Umbilical cord (tissue), 2 donors: ENCODE results near the gene CARD10. TPM values are rescaled to one million over a fixed set of nuclear protein-coding genes. Genes with fewer than 3 reads are reported as not detected.

Source experiments
- DNase-seq: peaks from one replicate; pipeline ENCODE4 v3.0.0-alpha.2; 2015; ENCODE audit warnings: low spot score
- total RNA-seq: library from RNA; depleted of rRNA; stranded (reverse); fragments of >200 nt; gene quantifications from one replicate; pipeline ENCODE4 v1.2.3, GENCODE V29; 2014; ENCODE audit warnings: low replicate concordance; ENCODE audit not compliant: insufficient read depth

Gene CARD10, protein sequence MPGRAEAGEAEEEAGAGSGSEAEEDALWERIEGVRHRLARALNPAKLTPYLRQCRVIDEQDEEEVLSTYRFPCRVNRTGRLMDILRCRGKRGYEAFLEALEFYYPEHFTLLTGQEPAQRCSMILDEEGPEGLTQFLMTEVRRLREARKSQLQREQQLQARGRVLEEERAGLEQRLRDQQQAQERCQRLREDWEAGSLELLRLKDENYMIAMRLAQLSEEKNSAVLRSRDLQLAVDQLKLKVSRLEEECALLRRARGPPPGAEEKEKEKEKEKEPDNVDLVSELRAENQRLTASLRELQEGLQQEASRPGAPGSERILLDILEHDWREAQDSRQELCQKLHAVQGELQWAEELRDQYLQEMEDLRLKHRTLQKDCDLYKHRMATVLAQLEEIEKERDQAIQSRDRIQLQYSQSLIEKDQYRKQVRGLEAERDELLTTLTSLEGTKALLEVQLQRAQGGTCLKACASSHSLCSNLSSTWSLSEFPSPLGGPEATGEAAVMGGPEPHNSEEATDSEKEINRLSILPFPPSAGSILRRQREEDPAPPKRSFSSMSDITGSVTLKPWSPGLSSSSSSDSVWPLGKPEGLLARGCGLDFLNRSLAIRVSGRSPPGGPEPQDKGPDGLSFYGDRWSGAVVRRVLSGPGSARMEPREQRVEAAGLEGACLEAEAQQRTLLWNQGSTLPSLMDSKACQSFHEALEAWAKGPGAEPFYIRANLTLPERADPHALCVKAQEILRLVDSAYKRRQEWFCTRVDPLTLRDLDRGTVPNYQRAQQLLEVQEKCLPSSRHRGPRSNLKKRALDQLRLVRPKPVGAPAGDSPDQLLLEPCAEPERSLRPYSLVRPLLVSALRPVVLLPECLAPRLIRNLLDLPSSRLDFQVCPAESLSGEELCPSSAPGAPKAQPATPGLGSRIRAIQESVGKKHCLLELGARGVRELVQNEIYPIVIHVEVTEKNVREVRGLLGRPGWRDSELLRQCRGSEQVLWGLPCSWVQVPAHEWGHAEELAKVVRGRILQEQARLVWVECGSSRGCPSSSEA
- total RNA-seq, result 5.5 TPM

DNA sequence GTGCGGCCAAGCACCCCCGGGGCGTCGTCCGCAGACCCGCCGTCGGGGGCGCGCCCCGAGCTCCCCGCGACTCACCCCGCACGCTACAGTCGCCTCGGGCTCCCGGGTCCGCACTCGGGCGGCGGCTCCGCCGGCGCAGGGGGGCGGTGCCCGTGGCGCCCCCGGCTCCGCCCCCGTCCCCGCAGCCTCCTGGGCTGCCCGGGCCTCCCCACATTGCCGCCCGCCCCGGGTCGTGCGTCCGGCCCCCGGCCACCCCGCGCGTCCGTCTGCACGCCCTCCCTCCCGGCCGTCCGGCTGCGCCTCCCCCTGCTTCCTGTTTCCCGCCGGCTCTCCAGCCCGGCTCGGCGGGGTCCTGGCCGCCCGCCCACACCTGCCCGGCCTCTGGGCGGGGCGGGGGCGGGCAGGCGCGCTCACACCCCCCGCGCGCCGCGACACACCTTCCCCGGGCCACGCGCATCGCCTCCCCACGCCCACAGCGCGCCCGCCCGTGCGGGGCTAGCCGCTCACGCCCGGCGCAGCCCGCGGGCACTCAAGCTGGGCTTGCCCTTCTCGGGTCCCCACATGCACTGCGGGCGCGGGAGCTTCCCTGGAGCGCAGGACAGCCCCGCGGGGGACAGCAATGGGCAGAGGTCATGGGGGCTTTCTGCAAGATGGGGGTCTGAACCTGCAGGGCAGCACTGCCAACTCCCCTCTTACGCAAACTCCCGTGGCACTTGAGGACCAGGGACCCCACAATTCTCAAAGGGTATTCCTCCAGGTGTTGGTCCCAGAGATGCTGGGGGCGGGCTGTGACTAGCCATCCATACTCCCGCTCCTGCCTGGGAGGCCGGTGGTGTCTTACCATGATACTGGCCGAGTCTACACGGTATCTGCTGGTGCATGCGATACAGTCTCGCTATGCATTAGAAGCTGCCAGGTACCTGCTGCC is at the start of gene CARD10:
CARD10 (minus strand) TSS at position 148 of the 928 bp plus-strand sequence. CDS start 215 bp downstream, outside the sequence.
- no peak for DNase-seq

DNA sequence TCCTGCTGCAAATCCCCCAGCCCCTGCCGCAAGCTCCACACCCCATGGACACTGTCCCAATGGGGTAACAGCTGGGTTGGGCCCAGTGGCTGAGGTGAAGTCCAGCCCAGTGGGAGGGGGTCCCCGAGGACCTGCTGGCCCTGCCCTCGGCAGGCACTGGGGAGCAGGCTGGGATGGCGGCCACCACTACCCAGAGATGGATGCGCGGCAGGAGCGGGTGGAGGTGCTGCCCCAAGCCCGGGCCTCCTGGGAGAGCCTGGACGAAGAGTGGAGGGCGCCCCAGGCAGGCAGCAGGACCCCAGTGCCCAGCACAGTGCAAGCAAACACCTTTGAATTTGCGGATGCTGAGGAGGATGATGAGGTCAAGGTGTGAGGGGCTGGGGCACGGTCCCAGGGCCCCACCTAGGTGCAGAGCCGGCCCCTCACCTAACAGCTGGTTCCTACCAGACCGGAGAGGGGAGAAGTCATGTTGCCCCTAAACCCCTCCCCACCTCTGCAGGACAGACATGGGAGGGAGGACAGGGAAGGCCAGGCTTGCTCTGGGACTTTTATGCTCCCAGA is 49.3 kb upstream of the CARD10 start:
- no peak for DNase-seq

DNA sequence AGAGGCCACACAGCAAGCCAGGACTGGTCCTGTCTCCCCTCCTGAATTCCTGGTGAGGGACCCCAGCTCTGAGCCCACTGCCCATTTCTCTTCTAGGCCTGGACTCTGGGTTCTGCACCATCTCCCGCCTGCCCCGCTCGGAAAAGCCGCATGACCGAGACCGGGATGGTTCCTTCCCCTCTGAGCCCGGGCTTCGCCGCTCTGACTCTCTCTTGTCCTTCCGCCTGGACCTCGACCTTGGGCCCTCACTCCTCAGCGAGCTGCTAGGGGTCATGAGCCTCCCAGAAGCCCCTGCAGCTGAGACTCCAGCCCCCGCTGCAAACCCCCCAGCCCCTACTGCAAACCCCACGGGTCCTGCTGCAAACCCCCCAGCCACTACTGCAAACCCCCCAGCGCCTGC is 48.8 kb upstream of the CARD10 start:
- DNase-seq, result no peak

DNA sequence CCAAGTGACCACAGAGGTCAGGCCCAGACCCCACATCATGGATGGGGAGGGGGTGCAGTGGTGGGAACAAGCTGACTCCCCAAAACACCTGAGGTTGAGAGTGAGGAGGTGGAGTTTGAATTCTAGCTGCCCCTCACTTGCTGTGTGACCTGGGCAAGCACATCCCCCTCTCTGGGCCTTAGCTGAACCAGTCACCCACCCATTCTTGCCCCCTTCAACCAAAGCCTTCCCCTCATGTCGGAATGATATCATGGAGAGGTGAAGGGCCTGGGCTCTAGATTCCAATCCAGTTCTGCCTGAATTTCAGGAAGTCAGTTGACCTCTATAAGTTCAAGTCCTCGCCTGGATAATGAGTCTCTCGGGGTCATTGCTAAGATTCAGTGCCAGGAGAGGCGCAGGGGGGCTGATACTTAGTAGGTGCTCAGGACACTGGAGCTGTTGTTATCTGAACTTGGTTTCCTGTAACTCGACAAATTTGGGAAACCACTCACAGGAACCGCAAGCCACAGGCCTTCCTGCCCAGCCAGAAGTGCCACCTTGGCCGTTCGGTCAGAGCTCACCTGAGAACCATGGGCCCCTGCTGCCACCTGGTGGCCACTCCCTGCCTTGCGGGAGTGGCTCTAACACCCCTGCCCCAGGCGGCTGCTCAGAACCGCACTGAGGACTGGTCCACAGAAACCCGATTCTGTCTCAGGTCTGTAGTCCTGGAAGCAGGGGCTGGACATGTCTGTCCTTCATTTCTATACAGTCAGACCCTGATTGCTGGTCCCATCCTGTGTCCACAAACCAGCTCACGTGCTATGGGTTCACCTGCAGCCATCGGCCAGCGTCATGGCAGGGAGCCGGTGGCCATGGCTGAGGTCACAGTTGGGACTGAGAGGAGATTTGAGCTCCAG is 47.9 kb upstream of the CARD10 start:
- DNase-seq, result peak; percentile 52

DNA sequence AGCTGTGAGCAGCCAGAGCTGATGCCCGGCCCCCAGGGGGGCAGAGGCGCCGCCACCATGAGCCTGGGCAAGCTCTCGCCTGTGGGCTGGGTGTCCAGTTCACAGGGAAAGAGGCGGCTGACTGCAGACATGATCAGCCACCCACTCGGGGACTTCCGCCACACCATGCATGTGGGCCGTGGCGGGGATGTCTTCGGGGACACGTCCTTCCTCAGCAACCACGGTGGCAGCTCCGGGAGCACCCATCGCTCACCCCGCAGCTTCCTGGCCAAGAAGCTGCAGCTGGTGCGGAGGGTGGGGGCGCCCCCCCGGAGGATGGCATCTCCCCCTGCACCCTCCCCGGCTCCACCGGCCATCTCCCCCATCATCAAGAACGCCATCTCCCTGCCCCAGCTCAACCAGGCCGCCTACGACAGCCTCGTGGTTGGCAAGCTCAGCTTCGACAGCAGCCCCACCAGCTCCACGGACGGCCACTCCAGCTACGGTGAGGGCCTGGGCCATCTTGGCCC is 47.2 kb upstream of the CARD10 start:
- DNase-seq, result no peak

DNA sequence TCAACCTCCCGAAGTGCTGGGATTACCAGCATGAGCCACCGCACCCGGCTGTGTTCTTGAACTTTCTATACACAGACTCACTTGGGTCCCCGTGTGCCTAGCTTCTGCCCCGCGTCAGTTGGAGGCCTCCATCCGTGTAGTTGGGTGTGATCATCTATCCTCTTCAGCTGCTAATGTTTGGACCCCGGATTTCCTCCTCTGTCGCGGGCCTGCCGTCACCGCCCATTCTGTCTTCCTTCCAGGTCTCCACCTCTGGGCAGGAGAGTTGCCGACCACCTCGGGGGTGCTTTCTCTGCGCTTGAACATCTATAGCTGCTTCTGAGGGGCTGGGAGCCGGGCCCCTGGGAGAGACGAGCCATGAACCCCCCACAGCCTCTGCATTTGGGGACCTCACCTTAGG is 46.6 kb upstream of the CARD10 start:
- no peak for DNase-seq

DNA sequence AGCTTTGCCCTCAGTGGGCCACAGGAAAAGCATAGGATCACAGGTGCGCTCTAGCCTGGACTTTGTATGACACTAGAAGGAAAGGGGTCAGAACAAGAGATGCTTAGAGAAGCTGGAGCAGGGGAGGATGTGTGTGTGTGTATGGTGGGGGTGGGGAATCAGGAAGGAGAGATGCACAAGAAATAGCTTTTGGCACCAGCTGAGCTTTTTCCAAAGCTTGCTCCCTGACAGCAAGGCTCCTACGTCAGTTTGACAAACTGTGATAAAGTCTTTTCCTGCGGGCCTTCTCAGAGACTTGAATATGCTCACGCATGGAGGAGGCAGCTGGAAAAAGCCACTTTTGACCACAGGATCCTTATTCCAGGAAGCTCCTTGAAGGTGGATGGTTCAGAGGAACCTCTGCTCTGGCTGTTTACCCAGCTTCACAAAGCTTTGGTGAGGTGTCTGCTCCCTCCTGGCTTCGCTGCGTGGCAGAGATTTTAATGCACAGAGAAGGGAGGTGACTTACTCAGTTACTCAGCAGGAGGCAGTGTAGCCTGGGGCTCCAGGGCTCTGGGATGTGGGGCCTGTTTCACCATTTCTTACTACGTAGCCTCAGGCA is 45.0 kb upstream of the CARD10 start:
- DNase-seq, result peak; percentile 59

DNA sequence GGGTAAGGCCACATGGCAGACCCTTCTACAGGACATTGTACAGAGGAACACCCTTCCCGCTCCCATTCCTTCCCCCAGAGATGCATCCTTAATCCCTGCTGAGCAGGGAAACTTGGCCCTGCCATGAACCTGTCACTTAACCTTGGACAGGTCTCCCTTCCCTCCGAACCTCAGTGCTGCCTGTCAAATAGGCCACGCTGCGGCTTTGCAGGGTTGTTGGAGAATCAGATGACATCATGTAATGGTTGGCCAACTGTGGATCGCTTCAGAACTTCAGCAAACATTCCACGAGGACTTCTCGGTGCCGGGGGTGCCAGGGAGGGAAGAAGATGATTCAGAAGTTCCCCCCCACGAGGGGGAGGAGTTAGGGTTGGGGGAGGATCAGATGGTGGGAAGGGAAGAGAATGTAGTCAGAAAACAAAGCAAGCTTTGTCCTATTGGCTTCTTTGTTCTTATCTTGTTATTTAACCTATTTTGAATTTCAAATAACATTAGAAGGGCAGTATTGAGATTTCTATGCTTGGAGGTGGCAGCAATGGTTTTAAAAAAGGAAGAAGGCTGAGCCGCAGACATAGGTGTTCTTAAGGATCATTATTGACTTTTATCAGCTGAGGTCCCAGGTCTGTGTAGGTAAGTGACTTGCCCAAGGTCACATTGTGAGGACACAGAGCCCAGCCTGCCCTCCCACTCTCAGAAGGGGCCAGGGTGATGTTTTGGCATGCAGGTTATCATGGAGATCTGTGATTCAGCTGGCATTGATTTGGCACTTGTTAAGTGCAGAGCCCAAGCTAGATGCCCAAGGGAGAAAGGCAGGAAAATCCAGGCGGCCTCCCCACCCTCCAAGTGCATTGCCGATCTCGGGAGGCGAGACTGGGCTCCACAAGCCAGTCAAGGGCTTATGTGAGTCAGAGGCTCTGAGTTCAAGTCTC is 44.2 kb upstream of the CARD10 start:
- DNase-seq, result peak; percentile 82

DNA sequence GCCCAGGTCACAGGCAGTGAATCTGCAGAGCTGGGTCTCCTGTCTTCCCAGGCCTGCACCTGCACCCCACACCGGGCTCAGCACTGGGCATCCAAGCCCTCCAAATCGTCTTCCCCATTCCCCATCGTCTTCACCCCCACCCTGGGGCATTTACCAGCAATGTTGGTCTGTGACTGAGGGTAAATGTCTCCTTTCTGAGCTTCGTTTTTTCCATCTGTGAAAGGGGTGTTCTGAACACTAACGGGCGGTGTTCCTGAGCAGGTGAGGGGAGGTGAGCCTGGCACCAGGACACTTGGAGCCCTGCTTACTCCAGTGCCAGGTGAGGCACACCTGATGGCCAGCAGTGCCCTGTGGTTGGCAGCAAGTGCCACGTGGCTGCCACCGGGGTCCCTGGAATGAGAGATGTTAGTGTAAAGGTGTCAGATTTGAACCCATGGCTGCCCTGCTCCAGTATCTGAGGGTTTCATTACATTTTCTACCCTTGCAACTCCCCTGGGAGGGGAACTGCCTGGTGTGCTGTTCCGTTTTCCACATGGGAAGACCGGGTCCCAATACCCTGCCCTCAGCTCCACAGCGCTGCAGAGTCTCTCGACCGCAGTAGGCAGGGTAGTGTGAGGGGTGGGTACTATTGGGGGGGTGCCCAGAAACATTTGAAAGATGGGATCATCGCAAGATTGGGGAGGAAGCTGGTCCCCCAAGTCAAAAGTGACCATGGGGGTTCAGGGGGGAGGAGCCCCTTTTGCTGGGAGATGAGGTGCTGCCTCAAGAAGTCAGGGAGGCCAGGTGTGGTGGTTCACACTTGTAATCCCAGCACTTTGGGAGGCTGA is 43.0 kb upstream of the CARD10 start:
- no peak for DNase-seq

DNA sequence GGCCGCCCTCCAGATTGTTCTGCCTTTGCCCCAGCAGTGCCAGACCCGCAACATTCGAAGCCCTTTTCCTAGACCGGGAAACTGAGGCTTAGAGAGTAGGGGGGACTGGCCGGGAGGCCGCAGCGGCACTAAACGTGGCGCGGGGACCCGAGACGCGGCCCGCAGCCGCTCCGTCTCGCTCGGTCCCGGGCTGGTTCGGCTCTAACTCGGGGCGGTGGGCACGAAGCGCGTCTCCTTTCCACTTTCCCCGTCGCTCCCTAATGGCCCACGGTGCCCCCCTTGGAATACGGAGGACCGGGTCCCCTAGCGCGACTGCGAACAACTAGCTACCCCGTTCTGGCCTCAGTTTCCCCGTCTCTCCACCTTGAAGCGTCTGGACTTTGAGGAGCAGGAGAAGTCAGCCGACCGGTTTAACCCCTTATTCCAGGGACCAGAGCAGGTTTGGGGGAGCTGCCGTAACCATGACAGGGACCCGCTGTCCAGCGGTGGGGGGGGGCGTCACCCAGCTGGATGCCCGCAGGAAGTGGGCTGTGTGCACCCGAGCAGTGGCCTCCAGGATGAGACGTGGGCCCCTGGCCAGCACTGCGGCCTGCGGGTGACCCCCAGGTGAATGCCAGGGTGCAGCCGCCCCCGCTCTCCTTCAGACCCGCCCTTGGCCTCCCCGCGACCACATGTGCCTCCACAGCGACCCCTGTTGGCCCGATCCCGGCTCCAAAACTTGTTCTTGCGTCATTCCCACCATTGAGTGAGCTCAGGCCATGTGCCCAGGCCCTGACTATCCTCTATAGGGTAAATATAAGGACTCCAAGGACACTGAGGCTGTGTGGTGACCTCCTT is 42.2 kb upstream of the CARD10 start:
- DNase-seq, result peak; percentile 90

DNA sequence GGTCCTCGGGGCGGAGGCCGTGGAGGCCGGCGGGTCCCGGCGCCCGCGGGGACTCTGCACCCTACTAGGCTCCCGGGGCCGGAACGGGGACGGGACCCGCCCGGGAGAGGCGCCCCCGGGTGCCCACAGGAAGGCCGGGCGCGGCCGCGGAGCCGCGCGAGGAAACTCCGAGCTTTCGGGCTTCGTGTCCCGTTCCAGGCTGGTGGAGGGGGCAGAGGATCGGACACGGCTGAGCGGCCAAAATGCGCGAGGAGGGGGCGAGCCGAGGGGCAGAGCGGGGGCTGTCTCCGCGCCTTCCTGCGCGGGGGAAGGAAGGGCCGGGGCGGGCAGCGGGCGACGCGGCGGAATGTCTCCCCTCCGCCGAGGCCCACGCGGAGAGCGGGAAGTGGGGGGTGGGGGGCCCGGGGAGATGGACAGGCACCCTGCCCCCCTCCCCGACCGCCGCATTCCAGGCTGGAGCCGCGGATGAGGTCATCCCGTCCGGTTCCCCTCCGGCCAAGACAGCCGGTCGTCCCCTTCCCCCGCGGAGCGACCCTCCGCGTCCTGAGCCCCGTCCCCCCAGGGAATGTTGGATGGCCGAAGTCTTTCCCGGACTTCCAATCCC is 41.5 kb upstream of the CARD10 start:
- peak; percentile 40 for DNase-seq

DNA sequence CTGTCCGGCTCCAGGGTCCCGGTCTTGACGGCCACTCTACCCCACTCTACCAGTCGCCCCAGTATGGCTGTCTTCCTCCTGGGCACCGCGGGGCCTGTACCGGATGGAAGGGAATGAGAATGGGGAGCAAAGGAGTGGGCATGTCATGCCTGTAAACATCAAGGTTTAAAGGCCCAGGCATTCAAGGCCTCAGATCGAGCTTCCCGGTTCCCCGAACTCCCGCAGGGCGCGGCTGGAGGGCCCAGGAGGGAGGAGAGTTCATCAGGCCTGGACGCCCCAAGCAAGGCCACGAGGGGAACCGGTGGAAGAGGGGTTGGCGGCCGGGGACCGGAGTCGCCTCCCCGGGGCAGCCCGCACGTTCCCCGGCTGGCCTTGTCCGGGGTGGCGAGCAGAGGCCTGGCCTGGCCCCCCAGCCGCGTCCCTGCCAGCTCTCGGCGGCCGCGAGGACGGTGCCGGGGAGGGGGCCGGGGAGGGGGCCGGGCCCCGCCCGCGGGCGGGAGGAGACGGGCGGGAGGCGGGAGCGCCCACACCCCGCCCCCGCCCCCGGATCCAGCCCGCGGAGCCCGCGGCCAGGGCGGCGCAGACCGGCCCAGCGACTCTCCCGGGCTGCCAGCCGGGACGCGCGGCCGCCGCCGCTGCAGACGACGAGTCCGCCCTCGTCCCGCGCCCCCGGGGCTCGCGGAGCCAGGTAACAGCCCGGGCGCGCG is 40.8 kb upstream of the CARD10 start, which contains the start of gene CDC42EP1:
CDC42EP1 (plus strand) TSS at position 580 of the 707 bp plus-strand sequence. CDS start 5,870 bp downstream, outside the sequence.
- DNase-seq, result peak; percentile 68

DNA sequence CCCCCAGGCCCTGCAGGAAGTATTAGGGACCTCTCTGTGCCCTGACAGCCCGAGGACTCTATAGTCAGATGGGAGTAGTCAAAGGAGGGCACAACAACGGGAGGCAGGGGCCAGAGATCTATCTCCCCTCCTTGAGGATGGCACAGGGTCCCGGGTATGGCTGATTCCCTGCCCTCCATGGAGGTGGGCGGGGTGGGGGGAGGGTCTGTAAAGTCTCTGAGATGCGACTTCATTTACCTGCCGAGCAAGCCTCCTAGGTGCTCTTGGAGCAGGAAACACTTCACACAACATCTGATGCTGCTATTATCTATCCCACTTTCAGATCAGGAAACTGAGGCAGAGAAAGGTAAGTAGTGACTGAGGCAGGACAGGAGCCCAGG is 40.3 kb upstream of the CARD10 start:
- DNase-seq, result no peak

DNA sequence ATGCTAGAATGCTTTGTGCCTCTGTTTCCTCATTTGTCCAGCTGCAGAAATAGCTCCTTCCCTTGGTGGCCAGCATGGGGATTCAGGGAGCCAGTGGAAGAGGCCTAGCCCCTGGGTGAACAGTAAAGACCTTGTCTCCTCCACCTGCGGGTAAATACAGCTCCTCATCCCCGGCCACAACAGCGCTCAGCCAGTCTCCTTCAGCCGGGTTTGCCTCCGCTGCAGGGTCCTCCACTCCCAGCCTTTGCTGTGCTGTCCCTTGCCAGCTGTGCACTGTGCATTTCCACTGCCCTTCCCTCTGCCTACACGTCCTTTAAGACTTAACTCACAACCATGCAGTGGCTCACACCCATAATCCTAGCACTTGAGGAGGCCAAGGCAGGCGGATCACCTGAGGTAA is 39.6 kb upstream of the CARD10 start:
- DNase-seq, result no peak
